ENCODE results near the gene HSPA12A. TPM values are rescaled to one million over a fixed set of nuclear protein-coding genes. Genes with fewer than 3 reads are reported as not detected.

Gene HSPA12A
- total RNA-seq, 2 experiments from 2014 or later: 0.49 TPM; not detected in 1

DNA sequence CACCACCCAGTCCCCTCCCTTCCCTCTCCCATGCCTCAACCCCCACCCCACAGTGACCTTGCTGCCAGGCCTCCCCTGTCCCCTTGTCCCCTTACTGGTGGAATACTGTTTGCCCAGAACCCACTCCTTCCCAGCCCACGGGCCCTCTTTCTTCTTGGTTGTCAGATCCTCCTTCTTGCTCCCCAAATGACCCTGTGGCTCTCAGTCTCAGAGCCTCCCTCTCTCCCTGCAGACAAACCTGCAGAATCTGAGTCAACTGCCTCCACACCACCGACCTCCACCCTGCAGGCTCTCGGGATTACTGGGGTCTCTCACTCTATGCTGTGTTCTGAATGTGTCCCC is 47.5 kb downstream of the HSPA12A start:
- intact Hi-C loops (cut with DNase I, micrococcal nuclease): no loop called here
- Mint-ChIP-seq H3K4me1 (ENCODE audit: low read depth) (no peaks in the 10 kb centered on the region), H3K27me3 (peaks cover 67% of the 10 kb centered on the region), H3K4me3 (no peak overlapping the region), H3K9me3 (no peaks in the 10 kb centered on the region), H3K27ac (no peak overlapping the region), H3K36me3 (ENCODE audit: low read depth) (no peaks in the 10 kb centered on the region)
- H3K4me3 ChIP-seq (ENCODE audit: low read length): no peak overlapping the region
- no peak overlapping the region for H3K27ac ChIP-seq (ENCODE audit: low read depth in 1 of 2, low read length in 2 of 2)
- H3K4me1 ChIP-seq (ENCODE audit: insufficient read depth, low read length): no peaks in the 10 kb centered on the region
- no peaks in the 10 kb centered on the region for H3K9me3 ChIP-seq (ENCODE audit: control insufficient read depth in 1 of 2, insufficient read depth in 1 of 2, low read length in 2 of 2)
- peaks cover 8 to 13% of the 10 kb centered on the region in 2 experiments for H3K27me3 ChIP-seq (ENCODE audit: control insufficient read depth in 1 of 2, insufficient read depth in 2 of 2, low read length in 2 of 2)
- no peaks in the 10 kb centered on the region for H3K36me3 ChIP-seq (ENCODE audit: insufficient read depth, low read length)
- ATAC-seq (ENCODE audit: poor library complexity) (no peak), DNase-seq (no peak)
- POLR2A ChIA-PET: no interaction called here
- CTCF ChIA-PET: no interaction called here
- TF ChIP-seq, protein P1, sequence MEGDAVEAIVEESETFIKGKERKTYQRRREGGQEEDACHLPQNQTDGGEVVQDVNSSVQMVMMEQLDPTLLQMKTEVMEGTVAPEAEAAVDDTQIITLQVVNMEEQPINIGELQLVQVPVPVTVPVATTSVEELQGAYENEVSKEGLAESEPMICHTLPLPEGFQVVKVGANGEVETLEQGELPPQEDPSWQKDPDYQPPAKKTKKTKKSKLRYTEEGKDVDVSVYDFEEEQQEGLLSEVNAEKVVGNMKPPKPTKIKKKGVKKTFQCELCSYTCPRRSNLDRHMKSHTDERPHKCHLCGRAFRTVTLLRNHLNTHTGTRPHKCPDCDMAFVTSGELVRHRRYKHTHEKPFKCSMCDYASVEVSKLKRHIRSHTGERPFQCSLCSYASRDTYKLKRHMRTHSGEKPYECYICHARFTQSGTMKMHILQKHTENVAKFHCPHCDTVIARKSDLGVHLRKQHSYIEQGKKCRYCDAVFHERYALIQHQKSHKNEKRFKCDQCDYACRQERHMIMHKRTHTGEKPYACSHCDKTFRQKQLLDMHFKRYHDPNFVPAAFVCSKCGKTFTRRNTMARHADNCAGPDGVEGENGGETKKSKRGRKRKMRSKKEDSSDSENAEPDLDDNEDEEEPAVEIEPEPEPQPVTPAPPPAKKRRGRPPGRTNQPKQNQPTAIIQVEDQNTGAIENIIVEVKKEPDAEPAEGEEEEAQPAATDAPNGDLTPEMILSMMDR (IDR thresholded peaks at IDR 0.05): no peak

DNA sequence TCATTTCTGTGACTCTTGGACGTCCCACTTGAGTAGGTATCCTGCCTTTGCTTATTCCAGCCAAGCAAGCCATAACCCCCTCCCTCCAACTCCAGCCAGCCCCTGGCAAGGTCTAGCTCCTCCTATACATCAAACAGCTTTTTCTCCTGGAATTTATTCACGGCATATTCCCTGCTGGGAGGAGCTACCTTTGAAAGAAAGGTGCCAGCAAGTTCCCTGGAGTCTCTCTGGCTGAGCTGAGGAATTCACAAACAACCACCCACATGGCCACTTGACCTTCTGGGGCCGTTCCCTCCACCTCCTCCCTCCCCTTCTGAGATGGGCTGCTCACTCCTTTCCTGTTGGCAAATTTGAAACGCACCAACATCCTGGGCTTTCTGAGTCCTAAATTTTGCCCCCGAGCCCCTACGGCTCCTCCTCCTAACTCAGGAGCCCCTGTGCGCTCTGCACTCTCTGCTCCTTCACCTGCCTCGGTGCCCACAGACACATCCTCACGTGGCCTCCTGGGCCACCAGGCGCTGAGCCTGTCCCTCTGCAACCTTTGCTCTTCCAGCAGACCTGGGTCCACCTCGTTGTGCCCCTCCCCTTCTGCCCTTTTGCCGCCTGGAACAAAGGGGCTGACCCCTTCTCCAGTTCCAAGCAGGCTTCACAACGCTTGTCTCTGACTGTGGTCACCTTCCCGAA is 48.0 kb downstream of the HSPA12A start:
- H3K4me1 Mint-ChIP-seq (ENCODE audit: low read depth): no peaks in the 10 kb centered on the region

DNA sequence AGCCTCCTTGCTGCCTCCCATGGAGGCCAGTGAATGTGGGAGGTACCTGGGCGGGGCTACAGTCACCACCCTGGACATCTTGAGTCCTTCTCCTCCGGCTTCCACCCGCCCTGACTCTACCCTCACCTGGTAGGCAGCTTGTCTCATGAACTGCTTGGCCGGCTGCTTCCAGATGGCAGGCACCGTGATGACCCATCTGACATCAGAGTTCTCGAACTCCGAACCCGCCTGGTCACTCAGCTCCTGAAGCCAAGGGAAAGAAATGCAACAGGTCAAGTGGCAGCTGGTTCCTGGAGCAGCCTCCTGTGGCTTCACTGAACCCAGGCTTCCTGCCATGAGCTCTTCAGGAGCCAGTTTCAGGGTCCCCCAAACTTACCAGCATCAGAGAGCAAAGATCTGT is 50.1 kb downstream of the HSPA12A start:
- no peaks in the 10 kb centered on the region for H3K36me3 ChIP-seq (ENCODE audit: insufficient read depth, low read length)
- peaks cover 10 to 16% of the 10 kb centered on the region in 2 experiments for H3K27me3 ChIP-seq (ENCODE audit: control insufficient read depth in 1 of 2, insufficient read depth in 2 of 2, low read length in 2 of 2)
- H3K4me1 ChIP-seq (ENCODE audit: insufficient read depth, low read length): no peaks in the 10 kb centered on the region
- Mint-ChIP-seq H3K4me3 (no peak overlapping the region), H3K27me3 (peaks cover 70% of the 10 kb centered on the region), H3K36me3 (ENCODE audit: low read depth) (no peaks in the 10 kb centered on the region), H3K9me3 (no peaks in the 10 kb centered on the region), H3K4me1 (ENCODE audit: low read depth) (no peaks in the 10 kb centered on the region), H3K27ac (no peak overlapping the region)
- no peak overlapping the region for H3K4me3 ChIP-seq (ENCODE audit: low read length)
- CTCF ChIA-PET: interaction anchor here (1.6 kb wide), 1 partner anchor 10 kb away, joined by 5 read pairs; no protein-coding TSS in a partner anchor
- DNase-seq: no peak
- H3K9me3 ChIP-seq (ENCODE audit: control insufficient read depth in 1 of 2, insufficient read depth in 1 of 2, low read length in 2 of 2): no peaks in the 10 kb centered on the region
- no peak for ATAC-seq (ENCODE audit: poor library complexity)
- POLR2A ChIA-PET: no interaction called here
- intact Hi-C loops (cut with DNase I, micrococcal nuclease): no loop called here
- TF ChIP-seq, protein P1 (IDR thresholded peaks at IDR 0.05): no peak
- no peak overlapping the region for H3K27ac ChIP-seq (ENCODE audit: low read depth in 1 of 2, low read length in 2 of 2)

More for the DNA sequence above, 48.0 kb downstream of the HSPA12A start:
- Mint-ChIP-seq H3K4me3 (no peak overlapping the region), H3K36me3 (ENCODE audit: low read depth) (no peaks in the 10 kb centered on the region), H3K27ac (no peak overlapping the region), H3K27me3 (peaks cover 68% of the 10 kb centered on the region), H3K9me3 (no peaks in the 10 kb centered on the region)
- intact Hi-C loops (cut with DNase I, micrococcal nuclease): no loop called here
- Histone ChIP-seq H3K27me3 (ENCODE audit: control insufficient read depth in 1 of 2, insufficient read depth in 2 of 2, low read length in 2 of 2) (peaks cover 8 to 13% of the 10 kb centered on the region in 2 experiments), H3K36me3 (ENCODE audit: insufficient read depth, low read length) (no peaks in the 10 kb centered on the region), H3K4me1 (ENCODE audit: insufficient read depth, low read length) (no peaks in the 10 kb centered on the region), H3K9me3 (ENCODE audit: control insufficient read depth in 1 of 2, insufficient read depth in 1 of 2, low read length in 2 of 2) (no peaks in the 10 kb centered on the region), H3K27ac (ENCODE audit: low read depth in 1 of 2, low read length in 2 of 2) (no peak overlapping the region), H3K4me3 (ENCODE audit: low read length) (no peak overlapping the region)
- DNase-seq: no peak
- CTCF ChIA-PET: no interaction called here
- ATAC-seq (ENCODE audit: poor library complexity): no peak
- TF ChIP-seq, protein P1 (IDR thresholded peaks at IDR 0.05): no peak
- POLR2A ChIA-PET: no interaction called here

All from CD4-positive, alpha-beta T cell (primary cell).